ENCODE data around the gene IL17B. TPM values are rescaled to one million over a fixed set of nuclear protein-coding genes. Genes with fewer than 3 reads are reported as not detected.

The IL17B gene
- total and polyA plus RNA-seq, 5 donors = 0.65 to 2.3 (median 1.2) TPM; not detected in 1

DNA sequence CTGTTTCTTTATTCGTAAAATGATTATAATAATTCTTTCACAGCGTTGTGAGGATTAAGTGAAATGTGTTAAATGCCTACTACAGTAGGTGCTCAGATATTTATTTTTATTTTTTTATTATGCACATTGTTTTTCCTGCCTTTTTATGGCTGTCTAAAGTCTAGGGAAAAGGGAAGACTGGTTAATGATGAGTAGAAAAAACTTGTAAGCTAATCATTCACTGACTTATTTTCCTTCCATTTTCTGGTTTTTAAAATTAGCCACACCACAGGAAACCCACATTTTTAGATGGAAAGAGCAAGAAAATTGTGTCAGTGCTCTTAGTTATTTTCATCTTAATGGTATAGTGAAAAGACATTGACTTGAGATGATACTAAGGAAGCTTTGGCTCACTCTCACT is 25.2 kb downstream of the IL17B start:
- intact Hi-C loops (cut with DNase I) = no loop called here
- Histone ChIP-seq H3K27ac (ENCODE audit: low read length) (no peak overlapping the region), H3K9me3 (ENCODE audit: control insufficient read depth, low read length) (no peaks in the 10 kb centered on the region), H3K4me1 (ENCODE audit: control insufficient read depth, insufficient read depth, low read length) (no peaks in the 10 kb centered on the region), H3K27me3 (ENCODE audit: control insufficient read depth, insufficient read depth) (no peaks in the 10 kb centered on the region), H3K4me3 (ENCODE audit: low read length) (no peak overlapping the region)
- 91% methylated on average over 2 of the region's 2 CpGs for WGBS
- no peak for DNase-seq
- no peak for ATAC-seq

DNA sequence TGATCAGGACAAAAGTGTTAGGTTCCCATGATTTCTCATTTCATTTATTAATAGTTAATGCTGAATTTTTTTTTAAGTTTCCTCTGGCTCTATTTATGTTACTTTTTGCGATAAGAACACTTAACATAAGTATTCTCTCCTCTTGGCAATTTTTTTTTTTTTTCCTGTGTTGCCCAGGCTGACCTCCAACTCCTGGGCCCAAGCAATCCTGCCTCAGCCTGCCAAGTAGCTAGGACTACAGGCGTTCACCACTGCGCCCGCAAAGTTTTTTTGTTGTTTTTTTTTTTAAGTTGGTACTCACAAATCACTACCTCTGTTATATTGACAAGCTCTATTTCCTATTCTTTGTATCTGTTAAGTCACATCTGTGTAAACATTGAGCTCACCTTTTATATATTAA is 26.9 kb downstream of the IL17B start:
- WGBS = 55% methylated on average over 4 of the region's 4 CpGs
- no peak overlapping the region for H3K27ac ChIP-seq (ENCODE audit: low read length)
- DNase-seq (no peak), ATAC-seq (no peak)
- H3K27me3 ChIP-seq (ENCODE audit: control insufficient read depth, insufficient read depth) = no peaks in the 10 kb centered on the region
- H3K4me1 ChIP-seq (ENCODE audit: control insufficient read depth, insufficient read depth, low read length) = no peaks in the 10 kb centered on the region
- no peak overlapping the region for H3K4me3 ChIP-seq (ENCODE audit: low read length)
- H3K9me3 ChIP-seq (ENCODE audit: control insufficient read depth, low read length) = no peaks in the 10 kb centered on the region
- intact Hi-C loops (cut with DNase I) = no loop called here

DNA sequence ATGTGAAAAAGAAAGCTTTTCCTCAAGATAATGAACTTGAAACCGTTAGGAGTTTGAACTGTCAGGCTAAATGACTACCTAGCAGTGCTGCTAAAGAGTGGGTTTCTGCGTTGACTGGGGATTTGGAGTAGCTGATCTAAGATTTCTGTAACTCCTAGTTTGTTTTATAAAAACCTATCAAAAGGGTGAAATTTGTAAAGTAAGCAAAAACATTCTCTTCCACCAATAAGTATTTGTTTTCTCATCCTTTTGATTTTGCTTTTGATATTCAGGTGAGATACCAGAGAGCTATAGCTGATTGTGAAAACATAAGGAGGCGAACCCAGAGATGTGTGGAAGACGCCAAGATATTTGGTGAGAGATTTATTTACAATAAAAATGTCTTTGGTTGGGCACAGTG is 29.7 kb downstream of the IL17B start:
- no peak overlapping the region for H3K4me3 ChIP-seq (ENCODE audit: low read length)
- ATAC-seq (no peak), DNase-seq (no peak)
- intact Hi-C loops (cut with DNase I) = no loop called here
- no peaks in the 10 kb centered on the region for H3K4me1 ChIP-seq (ENCODE audit: control insufficient read depth, insufficient read depth, low read length)
- H3K27me3 ChIP-seq (ENCODE audit: control insufficient read depth, insufficient read depth) = no peaks in the 10 kb centered on the region
- no peak overlapping the region for H3K27ac ChIP-seq (ENCODE audit: low read length)
- H3K9me3 ChIP-seq (ENCODE audit: control insufficient read depth, low read length) = no peaks in the 10 kb centered on the region
- WGBS = 86% methylated on average over 4 of the region's 4 CpGs

DNA sequence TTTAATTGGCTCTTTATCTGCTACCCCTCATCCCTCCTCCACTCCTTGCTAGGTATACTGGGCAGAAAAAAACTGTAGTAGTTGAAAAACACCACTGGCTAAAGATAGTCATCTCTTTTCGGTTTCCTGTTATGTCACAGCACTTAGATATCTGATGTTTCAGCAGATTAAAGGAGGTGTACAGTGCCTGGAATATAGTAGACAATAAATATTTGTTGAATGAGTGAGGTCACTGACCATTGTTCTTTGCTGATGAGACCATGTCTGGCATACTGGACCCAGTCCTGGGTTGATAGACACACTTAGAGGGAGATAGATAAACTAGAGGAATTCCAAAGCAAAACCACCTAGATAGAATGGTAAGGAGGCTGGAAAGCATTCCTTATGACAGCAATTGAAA is 30.6 kb downstream of the IL17B start:
- DNase-seq = no peak
- H3K4me1 ChIP-seq (ENCODE audit: control insufficient read depth, insufficient read depth, low read length) = no peaks in the 10 kb centered on the region
- no peak overlapping the region for H3K4me3 ChIP-seq (ENCODE audit: low read length)
- no peaks in the 10 kb centered on the region for H3K27me3 ChIP-seq (ENCODE audit: control insufficient read depth, insufficient read depth)
- intact Hi-C loops (cut with DNase I) = no loop called here
- ATAC-seq = no peak
- 59% methylated on average over 1 of the region's 1 CpG for WGBS
- H3K27ac ChIP-seq (ENCODE audit: low read length) = no peak overlapping the region
- H3K9me3 ChIP-seq (ENCODE audit: control insufficient read depth, low read length) = no peaks in the 10 kb centered on the region

DNA sequence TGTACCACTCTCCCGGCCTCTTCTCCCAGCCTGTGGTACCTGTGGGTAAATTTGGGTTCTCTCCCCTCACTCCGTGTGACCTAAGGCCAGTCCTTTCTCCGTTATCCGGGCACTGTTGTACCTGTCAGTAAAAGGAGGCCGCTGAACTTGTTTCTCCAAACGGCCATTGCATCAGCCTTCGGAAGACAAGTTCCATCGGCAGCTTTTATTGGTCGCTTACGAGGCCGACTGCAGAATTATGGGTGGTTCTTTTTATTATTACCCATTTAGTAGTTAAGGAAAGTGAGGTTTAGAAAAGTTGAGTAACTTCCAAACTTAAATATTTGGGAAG is 33.2 kb downstream of the IL17B start:
- no peaks in the 10 kb centered on the region for H3K27me3 ChIP-seq (ENCODE audit: control insufficient read depth, insufficient read depth)
- 1% methylated on average over 11 of the region's 11 CpGs for WGBS
- no peaks in the 10 kb centered on the region for H3K4me1 ChIP-seq (ENCODE audit: control insufficient read depth, insufficient read depth, low read length)
- DNase-seq (no peak), ATAC-seq (peak; percentile 9 to 25)
- no peaks in the 10 kb centered on the region for H3K9me3 ChIP-seq (ENCODE audit: control insufficient read depth, low read length)
- H3K27ac ChIP-seq (ENCODE audit: low read length) = peak overlapping the region; percentile 54
- intact Hi-C loops (cut with DNase I) = no loop called here
- peak overlapping the region; percentile 51 for H3K4me3 ChIP-seq (ENCODE audit: low read length)

DNA sequence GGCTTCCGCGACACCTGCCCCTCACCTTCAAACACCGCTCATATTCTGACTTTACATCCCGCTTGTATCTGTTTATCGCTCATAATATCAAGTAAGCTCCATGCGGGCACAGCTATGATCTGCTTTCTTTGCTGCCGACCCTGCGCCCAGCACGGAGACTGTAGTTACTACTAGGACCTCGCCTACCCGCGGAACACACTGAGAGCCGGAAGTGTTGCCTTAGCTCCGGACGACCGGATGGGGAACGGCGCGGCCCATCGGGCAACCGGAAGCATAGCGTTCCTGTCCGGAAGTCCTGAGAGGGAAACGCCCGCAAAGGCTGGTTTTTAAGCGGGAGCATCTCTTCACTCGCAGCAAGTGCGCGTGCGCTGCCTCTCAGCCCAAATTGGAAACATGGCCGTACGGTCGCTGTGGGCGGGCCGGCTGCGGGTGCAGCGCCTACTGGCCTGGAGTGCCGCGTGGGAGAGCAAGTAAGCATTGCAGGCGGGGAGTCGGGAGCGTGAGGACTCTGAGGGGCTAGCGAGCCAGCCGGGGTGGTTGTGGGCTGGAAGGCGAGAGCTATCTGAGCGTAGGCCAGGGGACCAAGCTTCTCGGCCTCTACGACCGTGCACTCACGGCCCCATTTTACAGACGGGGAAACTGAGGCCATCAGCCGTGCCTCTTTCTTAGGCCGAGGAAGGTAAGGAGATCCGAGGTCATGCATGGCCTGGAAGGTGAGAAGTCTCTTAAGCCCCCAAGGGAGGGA is 33.8 kb downstream of the IL17B start, which contains the start of gene GRPEL2:
Gene GRPEL2, plus strand, starts transcription at position 353 of the 745 bp plus-strand sequence. Its CDS starts 41 bp downstream, at position 394.
- Histone ChIP-seq H3K4me1 (ENCODE audit: control insufficient read depth, insufficient read depth, low read length) (no peaks in the 10 kb centered on the region), H3K27ac (ENCODE audit: low read length) (peak within 1 kb of the TSS; percentile 84), H3K9me3 (ENCODE audit: control insufficient read depth, low read length) (no peaks in the 10 kb centered on the region), H3K4me3 (ENCODE audit: low read length) (peak within 1 kb of the TSS; percentile 51), H3K27me3 (ENCODE audit: control insufficient read depth, insufficient read depth) (no peaks in the 10 kb centered on the region)
- ATAC-seq (peak; percentile 97 to 99), DNase-seq (peak; percentile 97 to 99 (median 98))
- WGBS = under 1% methylated on average over 54 of the region's 54 CpGs
- intact Hi-C loops (cut with DNase I) = no loop called here

DNA sequence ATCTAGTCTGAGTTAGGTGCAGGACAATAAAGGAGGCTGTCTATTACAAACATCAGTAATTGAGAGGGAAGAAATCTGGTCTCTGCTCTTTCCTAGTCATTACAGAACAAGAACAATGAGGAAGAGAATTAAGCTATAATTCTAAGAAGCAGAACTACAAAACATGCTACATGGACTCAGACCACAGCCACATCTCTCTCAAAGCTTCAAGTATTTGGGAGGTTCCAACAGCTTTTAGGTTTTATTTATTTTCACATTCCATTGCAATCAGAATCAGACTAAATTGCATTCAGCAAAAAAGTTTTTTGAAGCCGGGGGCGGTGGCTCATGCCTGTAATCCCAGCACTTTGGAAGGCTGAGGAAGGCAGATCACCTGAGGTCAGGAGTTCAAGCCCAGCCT is 34.9 kb downstream of the IL17B start:
- Histone ChIP-seq H3K4me1 (ENCODE audit: control insufficient read depth, insufficient read depth, low read length) (no peaks in the 10 kb centered on the region), H3K27ac (ENCODE audit: low read length) (no peak overlapping the region), H3K4me3 (ENCODE audit: low read length) (no peak overlapping the region), H3K27me3 (ENCODE audit: control insufficient read depth, insufficient read depth) (no peaks in the 10 kb centered on the region), H3K9me3 (ENCODE audit: control insufficient read depth, low read length) (no peaks in the 10 kb centered on the region)
- 79% methylated on average over 2 of the region's 2 CpGs for WGBS
- no peak for ATAC-seq
- no peak for DNase-seq
- intact Hi-C loops (cut with DNase I) = no loop called here

DNA sequence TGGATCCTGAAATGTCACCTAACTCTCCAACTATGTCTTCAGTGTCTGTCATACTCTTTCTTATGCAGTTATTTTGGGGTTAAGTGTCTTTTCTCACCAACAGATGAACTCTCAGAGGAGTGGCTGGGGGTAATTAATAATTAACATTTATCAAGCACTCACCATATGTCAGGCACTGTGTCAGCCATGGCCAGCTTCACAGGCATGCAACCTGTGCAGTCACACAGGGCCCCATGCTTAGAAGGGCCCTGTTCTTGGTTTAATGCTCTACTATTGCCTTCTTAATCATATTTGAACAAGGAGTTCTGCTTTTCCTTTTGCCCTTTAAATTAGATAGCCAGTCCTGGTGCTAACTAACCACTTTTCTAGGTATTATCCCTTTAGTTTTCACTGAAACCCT is 37.2 kb downstream of the IL17B start:
- intact Hi-C loops (cut with DNase I) = no loop called here
- DNase-seq (no peak), ATAC-seq (no peak)
- Histone ChIP-seq H3K9me3 (ENCODE audit: control insufficient read depth, low read length) (no peaks in the 10 kb centered on the region), H3K4me1 (ENCODE audit: control insufficient read depth, insufficient read depth, low read length) (no peaks in the 10 kb centered on the region), H3K27me3 (ENCODE audit: control insufficient read depth, insufficient read depth) (no peaks in the 10 kb centered on the region), H3K4me3 (ENCODE audit: low read length) (no peak overlapping the region), H3K27ac (ENCODE audit: low read length) (no peak overlapping the region)

DNA sequence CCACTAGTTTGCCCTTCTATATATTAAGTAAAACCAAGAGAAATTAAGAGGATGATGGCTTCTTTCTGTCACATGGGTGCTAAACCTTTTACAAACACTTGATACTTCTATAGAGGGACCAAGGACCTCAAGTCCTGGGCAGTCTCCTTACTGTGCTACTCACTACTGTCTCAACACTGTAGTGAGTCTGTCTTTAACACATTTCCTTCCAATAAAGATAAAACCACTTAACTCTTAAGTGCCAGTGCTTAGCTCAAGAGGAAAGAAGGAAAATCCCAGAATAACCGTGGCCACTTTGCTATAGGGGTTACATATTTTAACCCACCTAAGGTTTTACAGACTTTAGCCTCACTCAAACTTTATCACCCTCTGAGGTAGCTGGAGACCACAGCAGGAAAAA is 38.2 kb downstream of the IL17B start:
- ATAC-seq = no peak
- intact Hi-C loops (cut with DNase I) = no loop called here
- H3K27ac ChIP-seq (ENCODE audit: low read length) = no peak overlapping the region
- H3K4me1 ChIP-seq (ENCODE audit: control insufficient read depth, insufficient read depth, low read length) = no peaks in the 10 kb centered on the region
- WGBS = 52% methylated on average over 1 of the region's 1 CpG
- no peaks in the 10 kb centered on the region for H3K27me3 ChIP-seq (ENCODE audit: control insufficient read depth, insufficient read depth)
- H3K9me3 ChIP-seq (ENCODE audit: control insufficient read depth, low read length) = no peaks in the 10 kb centered on the region
- no peak for DNase-seq
- no peak overlapping the region for H3K4me3 ChIP-seq (ENCODE audit: low read length)

DNA sequence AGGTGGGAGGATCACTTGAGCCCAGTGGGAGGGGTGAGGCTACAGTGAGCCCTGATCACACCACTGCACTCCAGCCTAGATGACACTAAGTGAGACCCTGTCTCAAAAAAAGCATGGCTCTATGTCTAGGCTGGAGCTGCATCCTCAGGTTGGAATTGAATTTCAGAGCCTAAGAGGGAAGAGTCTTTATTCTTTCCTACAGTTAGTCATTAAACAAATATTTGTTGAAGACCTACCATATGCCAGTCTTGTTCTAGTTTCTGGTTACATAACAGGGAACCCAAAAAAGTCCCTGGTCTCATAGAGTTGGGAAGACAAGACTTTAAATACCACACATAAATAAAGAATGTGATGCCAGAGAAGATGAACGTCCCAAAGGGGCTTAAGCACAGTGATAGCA is 40.7 kb downstream of the IL17B start:
- no peak for DNase-seq
- intact Hi-C loops (cut with DNase I) = no loop called here
- WGBS = 68% methylated on average over 1 of the region's 1 CpG
- no peak overlapping the region for H3K27ac ChIP-seq (ENCODE audit: low read length)
- H3K4me1 ChIP-seq (ENCODE audit: control insufficient read depth, insufficient read depth, low read length) = no peaks in the 10 kb centered on the region
- H3K9me3 ChIP-seq (ENCODE audit: control insufficient read depth, low read length) = no peaks in the 10 kb centered on the region
- no peaks in the 10 kb centered on the region for H3K27me3 ChIP-seq (ENCODE audit: control insufficient read depth, insufficient read depth)
- ATAC-seq = no peak
- H3K4me3 ChIP-seq (ENCODE audit: low read length) = no peak overlapping the region

DNA sequence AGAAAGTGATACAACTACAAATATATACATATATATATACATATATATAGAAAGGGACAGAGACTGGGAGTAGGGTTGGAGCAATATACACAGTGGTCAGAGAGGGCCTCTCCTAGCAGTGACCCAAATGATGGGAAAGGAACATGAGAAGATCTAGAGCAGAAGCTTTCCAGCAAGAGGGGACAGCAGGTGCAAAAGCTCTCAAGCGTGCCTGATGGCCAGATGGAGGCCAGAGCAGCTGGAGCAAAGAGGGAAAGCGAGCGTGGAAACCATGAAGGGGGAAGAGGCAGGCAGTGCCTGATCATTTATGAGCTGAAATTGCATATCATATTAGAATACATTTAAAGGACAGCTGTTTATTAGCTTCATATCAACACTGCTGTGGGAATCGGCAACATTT is 41.4 kb downstream of the IL17B start:
- Histone ChIP-seq H3K27me3 (ENCODE audit: control insufficient read depth, insufficient read depth) (no peaks in the 10 kb centered on the region), H3K4me1 (ENCODE audit: control insufficient read depth, insufficient read depth, low read length) (no peaks in the 10 kb centered on the region), H3K9me3 (ENCODE audit: control insufficient read depth, low read length) (no peaks in the 10 kb centered on the region), H3K4me3 (ENCODE audit: low read length) (no peak overlapping the region), H3K27ac (ENCODE audit: low read length) (no peak overlapping the region)
- intact Hi-C loops (cut with DNase I) = no loop called here
- WGBS = 95% methylated on average over 4 of the region's 4 CpGs
- ATAC-seq = no peak
- no peak for DNase-seq

Measured in right cardiac atrium (tissue), 5 donors.